SK-N-MC (cell line): Measurements from ENCODE around the gene DNHD1.

Experiments used
- EZH2 ChIP-seq: fragments of 200-600 bp; sonication (generic); IDR thresholded peaks from one replicate; pipeline ENCODE4 v1.6.1; 2017; ENCODE audit warnings: antibody characterized with exemption
- POLR2AphosphoS5 ChIP-seq: IDR thresholded peaks from 2 replicates; pipeline ENCODE4 v1.6.1; 2012; ENCODE audit warnings: mild to moderate bottlenecking, low read depth, low read length, borderline replicate concordance

GRCh38 chr11:6483015-6483414 lies 14.1 kb upstream of the DNHD1 start:
- TF ChIP-seq POLR2AphosphoS5 (no peak), EZH2 (no peak)
